Liver (tissue), 3 donors: ENCODE results near the gene OR13A1.

ENCODE experiments used
- GABPA ChIP-seq, 2 donors: IDR thresholded peaks in 1 of 2; conservative IDR thresholded peaks in 1 of 2; 2 replicates each; pipeline ENCODE4 v1.6.1; 2016; ENCODE audit warnings: antibody characterized with exemption in 2 of 2, mild to moderate bottlenecking in 1 of 2, moderate library complexity in 1 of 2
- JUND ChIP-seq, 2 donors: IDR thresholded peaks; 2 replicates each; pipeline ENCODE4 v1.6.1; 2016; ENCODE audit warnings: antibody characterized with exemption in 2 of 2
- MAX ChIP-seq: IDR thresholded peaks from 2 replicates; pipeline ENCODE4 v1.6.1; 2016; ENCODE audit warnings: antibody characterized with exemption
- NR2F2 ChIP-seq: IDR thresholded peaks from 2 replicates; pipeline ENCODE4 v1.6.1; 2016; ENCODE audit warnings: antibody characterized with exemption
- RAD21 ChIP-seq, 2 donors: IDR thresholded peaks; 2 replicates each; pipeline ENCODE4 v1.6.1; 2016; ENCODE audit warnings: antibody characterized with exemption in 2 of 2, mild to moderate bottlenecking in 2 of 2
- TAF1 ChIP-seq: conservative IDR thresholded peaks from 2 replicates; pipeline ENCODE4 v1.6.1; 2016; ENCODE audit warnings: antibody characterized with exemption, mild to moderate bottlenecking
- YY1 ChIP-seq: IDR thresholded peaks from 2 replicates; pipeline ENCODE4 v1.6.1; 2016; ENCODE audit warnings: antibody characterized with exemption, mild to moderate bottlenecking
- TF ChIP-seq, protein P1 (sequence below): fragments of 150-350 bp; IDR thresholded peaks from 2 replicates; pipeline ENCODE4 v1.5.1; 2017; ENCODE audit warnings: improper control_type of control experiment, low read depth, low read length; ENCODE audit not compliant: missing input control
- TF ChIP-seq, protein P2 (sequence below): IDR thresholded peaks from 2 replicates; pipeline ENCODE4 v1.6.1; 2016; ENCODE audit warnings: antibody characterized with exemption
- TF ChIP-seq, protein P3 (sequence below): IDR thresholded peaks from 2 replicates; pipeline ENCODE4 v1.6.1; 2016; ENCODE audit warnings: antibody characterized with exemption, mild to moderate bottlenecking
- donor health status: healthy.
- donor health status: healthy.

GRCh38 chr10:45302573-45302972, 12.8 kb downstream of the OR13A1 start:
- TF ChIP-seq, protein P1, sequence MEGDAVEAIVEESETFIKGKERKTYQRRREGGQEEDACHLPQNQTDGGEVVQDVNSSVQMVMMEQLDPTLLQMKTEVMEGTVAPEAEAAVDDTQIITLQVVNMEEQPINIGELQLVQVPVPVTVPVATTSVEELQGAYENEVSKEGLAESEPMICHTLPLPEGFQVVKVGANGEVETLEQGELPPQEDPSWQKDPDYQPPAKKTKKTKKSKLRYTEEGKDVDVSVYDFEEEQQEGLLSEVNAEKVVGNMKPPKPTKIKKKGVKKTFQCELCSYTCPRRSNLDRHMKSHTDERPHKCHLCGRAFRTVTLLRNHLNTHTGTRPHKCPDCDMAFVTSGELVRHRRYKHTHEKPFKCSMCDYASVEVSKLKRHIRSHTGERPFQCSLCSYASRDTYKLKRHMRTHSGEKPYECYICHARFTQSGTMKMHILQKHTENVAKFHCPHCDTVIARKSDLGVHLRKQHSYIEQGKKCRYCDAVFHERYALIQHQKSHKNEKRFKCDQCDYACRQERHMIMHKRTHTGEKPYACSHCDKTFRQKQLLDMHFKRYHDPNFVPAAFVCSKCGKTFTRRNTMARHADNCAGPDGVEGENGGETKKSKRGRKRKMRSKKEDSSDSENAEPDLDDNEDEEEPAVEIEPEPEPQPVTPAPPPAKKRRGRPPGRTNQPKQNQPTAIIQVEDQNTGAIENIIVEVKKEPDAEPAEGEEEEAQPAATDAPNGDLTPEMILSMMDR, result no peak
- TF ChIP-seq JUND (IDR thresholded peaks at IDR 0.05) (no peak), GABPA (IDR thresholded peaks at IDR 0.05 in 1 of 2, conservative IDR thresholded peaks at IDR 0.05 in 1 of 2) (no peak), MAX (no peak), RAD21 (IDR thresholded peaks at IDR 0.05) (no peak), NR2F2 (no peak), TAF1 (no peak), YY1 (no peak)
- TF ChIP-seq, protein P2, sequence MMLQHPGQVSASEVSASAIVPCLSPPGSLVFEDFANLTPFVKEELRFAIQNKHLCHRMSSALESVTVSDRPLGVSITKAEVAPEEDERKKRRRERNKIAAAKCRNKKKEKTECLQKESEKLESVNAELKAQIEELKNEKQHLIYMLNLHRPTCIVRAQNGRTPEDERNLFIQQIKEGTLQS, result no peak
- TF ChIP-seq, protein P3, sequence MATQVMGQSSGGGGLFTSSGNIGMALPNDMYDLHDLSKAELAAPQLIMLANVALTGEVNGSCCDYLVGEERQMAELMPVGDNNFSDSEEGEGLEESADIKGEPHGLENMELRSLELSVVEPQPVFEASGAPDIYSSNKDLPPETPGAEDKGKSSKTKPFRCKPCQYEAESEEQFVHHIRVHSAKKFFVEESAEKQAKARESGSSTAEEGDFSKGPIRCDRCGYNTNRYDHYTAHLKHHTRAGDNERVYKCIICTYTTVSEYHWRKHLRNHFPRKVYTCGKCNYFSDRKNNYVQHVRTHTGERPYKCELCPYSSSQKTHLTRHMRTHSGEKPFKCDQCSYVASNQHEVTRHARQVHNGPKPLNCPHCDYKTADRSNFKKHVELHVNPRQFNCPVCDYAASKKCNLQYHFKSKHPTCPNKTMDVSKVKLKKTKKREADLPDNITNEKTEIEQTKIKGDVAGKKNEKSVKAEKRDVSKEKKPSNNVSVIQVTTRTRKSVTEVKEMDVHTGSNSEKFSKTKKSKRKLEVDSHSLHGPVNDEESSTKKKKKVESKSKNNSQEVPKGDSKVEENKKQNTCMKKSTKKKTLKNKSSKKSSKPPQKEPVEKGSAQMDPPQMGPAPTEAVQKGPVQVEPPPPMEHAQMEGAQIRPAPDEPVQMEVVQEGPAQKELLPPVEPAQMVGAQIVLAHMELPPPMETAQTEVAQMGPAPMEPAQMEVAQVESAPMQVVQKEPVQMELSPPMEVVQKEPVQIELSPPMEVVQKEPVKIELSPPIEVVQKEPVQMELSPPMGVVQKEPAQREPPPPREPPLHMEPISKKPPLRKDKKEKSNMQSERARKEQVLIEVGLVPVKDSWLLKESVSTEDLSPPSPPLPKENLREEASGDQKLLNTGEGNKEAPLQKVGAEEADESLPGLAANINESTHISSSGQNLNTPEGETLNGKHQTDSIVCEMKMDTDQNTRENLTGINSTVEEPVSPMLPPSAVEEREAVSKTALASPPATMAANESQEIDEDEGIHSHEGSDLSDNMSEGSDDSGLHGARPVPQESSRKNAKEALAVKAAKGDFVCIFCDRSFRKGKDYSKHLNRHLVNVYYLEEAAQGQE, result no peak
